Glomerular visceral epithelial cell (primary cell): ENCODE results near the gene ENTPD6.
"Not testable (repeated sequence)": the region's sequence is repeated elsewhere in the genome, so short reads cannot be mapped to it uniquely, and the experiment has no call there.

Experiments used
- DNase-seq: peaks from one replicate; pipeline ENCODE4 v3.0.0-alpha.2; 2016; ENCODE audit errors: extremely low spot score

ENTPD6 gene

GRCh38 chr20:25223765-25224720 is 28.5 kb downstream of the ENTPD6 start:
- no peak for DNase-seq

GRCh38 chr20:25224941-25225340 is 29.4 kb downstream of the ENTPD6 start:
- no peak for DNase-seq

- DNase-seq = no peak
These were observed 30.3 kb downstream of the ENTPD6 start for GRCh38 chr20:25225642-25226432.

- DNase-seq = no peak
These were observed 31.2 kb downstream of the ENTPD6 start for GRCh38 chr20:25226433-25227316.

- DNase-seq = peak; percentile 52
These were observed 31.9 kb downstream of the ENTPD6 start for GRCh38 chr20:25227317-25227831.

GRCh38 chr20:25229486-25230165 is 34.1 kb downstream of the ENTPD6 start:
- no peak for DNase-seq

GRCh38 chr20:25230166-25230831 is 34.8 kb downstream of the ENTPD6 start:
- DNase-seq = no peak

GRCh38 chr20:25233016-25233772 is 37.7 kb downstream of the ENTPD6 start:
- DNase-seq = peak; percentile 83

- DNase-seq = not testable (repeated sequence)
These were observed 38.7 kb downstream of the ENTPD6 start for GRCh38 chr20:25234009-25234849.

- DNase-seq = no peak
These were observed 41.2 kb downstream of the ENTPD6 start for GRCh38 chr20:25236450-25237304.

- peak; percentile 96 for DNase-seq
These were observed 42.3 kb downstream of the ENTPD6 start for GRCh38 chr20:25237610-25238318.

- no peak for DNase-seq
These were observed 43.0 kb downstream of the ENTPD6 start for GRCh38 chr20:25238319-25239037.

- DNase-seq = peak; percentile 64
These were observed 44.2 kb downstream of the ENTPD6 start for GRCh38 chr20:25239387-25240370.

- not testable (repeated sequence) for DNase-seq
These were observed 45.5 kb downstream of the ENTPD6 start for GRCh38 chr20:25240851-25241658.
